Activated naive CD8-positive, alpha-beta T cell treated with anti-CD3 and anti-CD28 coated beads for 36 hours (primary cell): ENCODE data around the gene GNG12. TPM values are rescaled to one million over a fixed set of nuclear protein-coding genes. Genes with fewer than 3 reads are reported as not detected.

Experiments used
- DNase-seq: peaks from one replicate; pipeline ENCODE4 v3.0.0; 2021
- H3K27ac Mint-ChIP-seq: one replicate; pipeline ENCODE4 v1.8.0; 2022; ENCODE audit warnings: mild to moderate bottlenecking, moderate library complexity, mixed read lengths
- H3K27me3 Mint-ChIP-seq: one replicate; pipeline ENCODE4 v1.8.0; 2022; ENCODE audit warnings: mild to moderate bottlenecking, mixed read lengths
- H3K36me3 Mint-ChIP-seq: one replicate; pipeline ENCODE4 v1.8.0; 2021; ENCODE audit warnings: mild to moderate bottlenecking, mixed read lengths
- H3K4me1 Mint-ChIP-seq: one replicate; pipeline ENCODE4 v1.8.0; 2021; ENCODE audit warnings: mixed read lengths
- H3K4me3 Mint-ChIP-seq: one replicate; pipeline ENCODE4 v1.8.0; 2022; ENCODE audit warnings: mild to moderate bottlenecking, moderate library complexity, mixed read lengths
- H3K9me3 Mint-ChIP-seq: one replicate; pipeline ENCODE4 v1.8.0; 2022; ENCODE audit warnings: mixed read lengths
- total RNA-seq, 2 experiments: library from RNA; stranded (reverse); gene quantifications; one replicate each; pipeline ENCODE4 v1.2.3, GENCODE V29; 2021

GNG12 gene
- total RNA-seq, 2 experiments from 2014 or later = 0.43 to 0.60 TPM

- H3K27ac Mint-ChIP-seq = no peak overlapping the region
- peaks cover 20% of the 10 kb centered on the region for H3K4me1 Mint-ChIP-seq
- H3K27me3 Mint-ChIP-seq = peaks cover 67% of the 10 kb centered on the region
- no peaks in the 10 kb centered on the region for H3K9me3 Mint-ChIP-seq
- no peaks in the 10 kb centered on the region for H3K36me3 Mint-ChIP-seq
- DNase-seq = no peak
- H3K4me3 Mint-ChIP-seq = no peak overlapping the region
Observed at GRCh38 chr1:67830928-67831830, 2.1 kb downstream of the GNG12 start.

DNA sequence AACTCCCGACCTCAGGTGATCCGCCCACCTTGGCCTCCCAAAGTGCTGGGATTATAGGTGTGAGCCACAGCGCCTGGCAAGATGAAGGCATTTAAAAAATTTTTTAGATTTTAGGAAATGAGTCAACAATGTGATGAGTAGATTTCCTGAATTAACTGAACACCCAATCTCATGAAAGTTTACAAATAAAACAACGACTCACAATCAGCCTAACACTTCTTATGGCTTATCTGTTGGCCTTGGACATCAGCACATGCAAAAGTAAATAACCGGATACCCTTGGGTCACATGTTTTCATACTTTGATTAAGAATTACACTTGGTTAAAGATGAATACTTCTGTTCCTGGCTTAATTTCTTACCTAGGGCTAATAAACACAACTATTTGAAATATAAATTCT is 3.0 kb downstream of the GNG12 start:
- Mint-ChIP-seq H3K9me3 (no peaks in the 10 kb centered on the region), H3K4me3 (no peak overlapping the region), H3K36me3 (no peaks in the 10 kb centered on the region), H3K27ac (no peak overlapping the region), H3K4me1 (peaks cover 20% of the 10 kb centered on the region), H3K27me3 (peaks cover 60% of the 10 kb centered on the region)
- no peak for DNase-seq

- DNase-seq = no peak
- H3K4me1 Mint-ChIP-seq = peaks cover 12% of the 10 kb centered on the region
- no peak overlapping the region for H3K4me3 Mint-ChIP-seq
- no peaks in the 10 kb centered on the region for H3K36me3 Mint-ChIP-seq
- H3K27ac Mint-ChIP-seq = no peak overlapping the region
- no peaks in the 10 kb centered on the region for H3K9me3 Mint-ChIP-seq
- H3K27me3 Mint-ChIP-seq = peaks cover 45% of the 10 kb centered on the region
Observed at GRCh38 chr1:67827688-67828087, 5.6 kb downstream of the GNG12 start.

DNA sequence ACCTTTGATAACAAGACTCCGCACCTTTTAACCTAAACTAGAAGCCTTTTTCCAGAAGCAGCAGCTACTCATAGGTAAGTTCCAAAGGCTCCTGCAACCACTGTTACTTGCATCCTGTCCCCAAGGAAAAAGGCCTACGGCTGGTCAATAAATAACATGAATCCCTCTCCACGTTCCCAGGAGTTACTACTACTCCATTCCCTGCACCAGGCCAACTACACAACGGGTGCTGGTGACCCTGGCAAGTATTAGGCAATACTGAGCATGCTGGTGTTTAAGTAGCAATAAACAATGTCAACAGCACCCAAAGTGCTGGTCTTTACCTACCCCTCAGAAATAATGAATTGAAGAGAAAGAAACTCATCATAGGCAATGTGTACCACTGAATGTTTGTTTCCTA is 7.7 kb downstream of the GNG12 start:
- Mint-ChIP-seq H3K4me3 (no peak overlapping the region), H3K36me3 (no peaks in the 10 kb centered on the region), H3K4me1 (no peaks in the 10 kb centered on the region)

GRCh38 chr1:67824766-67825165 is 8.5 kb downstream of the GNG12 start:
- no peaks in the 10 kb centered on the region for H3K36me3 Mint-ChIP-seq
- H3K27ac Mint-ChIP-seq = no peak overlapping the region
- no peaks in the 10 kb centered on the region for H3K4me1 Mint-ChIP-seq
- DNase-seq = no peak
- peaks cover 19% of the 10 kb centered on the region for H3K27me3 Mint-ChIP-seq
- no peak overlapping the region for H3K4me3 Mint-ChIP-seq
- no peaks in the 10 kb centered on the region for H3K9me3 Mint-ChIP-seq

More for the DNA sequence above, 7.7 kb downstream of the GNG12 start:
- H3K27ac Mint-ChIP-seq = no peak overlapping the region
- H3K27me3 Mint-ChIP-seq = peaks cover 25% of the 10 kb centered on the region
- no peak for DNase-seq
- H3K9me3 Mint-ChIP-seq = no peaks in the 10 kb centered on the region

DNA sequence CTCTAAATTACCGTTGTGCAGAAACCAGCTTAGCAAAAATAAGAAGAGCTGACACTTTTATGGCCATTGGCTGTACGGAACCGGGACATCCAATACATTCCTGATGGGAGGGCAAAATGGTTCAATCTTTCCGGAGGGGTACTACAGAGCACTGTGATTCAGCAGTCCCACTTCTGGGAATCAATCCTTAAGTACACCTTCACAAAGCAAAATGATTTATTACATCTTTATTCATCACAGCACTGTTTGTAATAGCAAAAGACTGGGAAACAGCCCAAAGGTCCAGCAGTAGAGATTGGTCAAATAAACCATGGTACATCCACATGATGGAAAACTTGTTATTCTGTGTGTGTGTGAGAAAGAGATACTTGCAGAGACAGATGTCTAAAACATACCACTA is 9.7 kb downstream of the GNG12 start:
- H3K4me1 Mint-ChIP-seq = no peaks in the 10 kb centered on the region
- no peaks in the 10 kb centered on the region for H3K9me3 Mint-ChIP-seq
- no peaks in the 10 kb centered on the region for H3K36me3 Mint-ChIP-seq
- H3K27me3 Mint-ChIP-seq = peaks cover 18% of the 10 kb centered on the region
- no peak overlapping the region for H3K27ac Mint-ChIP-seq
- no peak overlapping the region for H3K4me3 Mint-ChIP-seq
- DNase-seq = no peak

- H3K27ac Mint-ChIP-seq = no peak overlapping the region
- H3K36me3 Mint-ChIP-seq = no peaks in the 10 kb centered on the region
- no peak for DNase-seq
- H3K4me3 Mint-ChIP-seq = no peak overlapping the region
- no peaks in the 10 kb centered on the region for H3K9me3 Mint-ChIP-seq
- H3K4me1 Mint-ChIP-seq = peaks cover 2% of the 10 kb centered on the region
- peaks cover 14% of the 10 kb centered on the region for H3K27me3 Mint-ChIP-seq
Observed at GRCh38 chr1:67821263-67821662, 12.0 kb downstream of the GNG12 start.

DNA sequence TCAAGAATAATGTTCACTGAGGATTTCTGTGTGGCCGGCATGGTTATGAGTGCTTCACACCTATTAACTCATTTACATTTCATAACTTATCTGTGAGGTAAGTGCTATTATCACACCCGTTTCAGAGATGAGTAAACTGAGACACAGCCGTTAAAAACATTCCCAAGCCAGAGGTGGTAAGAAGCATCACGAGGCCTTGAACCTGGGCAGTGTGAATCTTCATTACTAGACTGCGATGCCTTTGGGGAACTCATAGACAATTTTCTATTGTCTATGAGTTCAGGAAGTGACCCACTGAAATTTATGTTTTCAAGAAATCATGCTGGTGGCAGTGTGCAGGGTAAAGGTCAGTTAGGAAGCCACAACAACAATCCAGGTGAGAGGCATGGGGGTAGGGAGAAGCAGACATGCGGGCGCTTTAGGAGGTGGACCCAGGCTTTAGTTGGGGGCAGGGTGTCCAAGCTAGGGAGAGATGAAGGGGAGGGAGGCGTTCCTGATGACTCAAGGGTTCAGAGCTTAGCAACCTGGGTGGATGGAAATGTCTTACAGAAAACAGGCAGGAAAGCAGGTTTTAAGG is 14.5 kb downstream of the GNG12 start:
- no peaks in the 10 kb centered on the region for H3K36me3 Mint-ChIP-seq
- H3K27ac Mint-ChIP-seq = no peak overlapping the region
- peaks cover 2% of the 10 kb centered on the region for H3K4me1 Mint-ChIP-seq
- no peak overlapping the region for H3K4me3 Mint-ChIP-seq
- no peak for DNase-seq
- H3K9me3 Mint-ChIP-seq = no peaks in the 10 kb centered on the region
- peaks cover 11% of the 10 kb centered on the region for H3K27me3 Mint-ChIP-seq

GRCh38 chr1:67818162-67818561 is 15.1 kb downstream of the GNG12 start:
- no peak for DNase-seq
- no peak overlapping the region for H3K4me3 Mint-ChIP-seq
- H3K36me3 Mint-ChIP-seq = no peaks in the 10 kb centered on the region
- H3K9me3 Mint-ChIP-seq = no peaks in the 10 kb centered on the region
- H3K27ac Mint-ChIP-seq = no peak overlapping the region
- peaks cover 11% of the 10 kb centered on the region for H3K27me3 Mint-ChIP-seq
- H3K4me1 Mint-ChIP-seq = peaks cover 2% of the 10 kb centered on the region

DNA sequence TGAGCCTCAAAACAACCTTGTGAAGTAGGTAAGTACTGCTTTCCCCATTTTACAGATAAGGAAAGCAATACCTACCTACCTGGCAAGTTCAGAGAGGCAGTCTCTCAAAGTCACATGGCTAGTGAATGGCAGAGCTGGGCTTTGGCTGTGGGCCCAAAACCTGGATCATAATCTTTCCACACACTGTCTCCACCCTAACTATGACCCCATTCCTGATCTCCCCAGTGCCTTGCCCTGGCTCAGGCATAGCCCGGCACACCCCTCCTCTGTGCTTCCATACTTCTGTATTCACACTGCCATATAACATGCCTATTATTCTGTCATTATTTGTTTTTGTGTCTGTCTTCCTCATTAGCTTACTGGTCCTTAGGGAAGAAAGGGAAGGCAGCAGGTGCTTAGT is 15.9 kb downstream of the GNG12 start:
- no peak for DNase-seq
- peaks cover 11% of the 10 kb centered on the region for H3K27me3 Mint-ChIP-seq
- no peak overlapping the region for H3K4me3 Mint-ChIP-seq
- H3K36me3 Mint-ChIP-seq = no peaks in the 10 kb centered on the region
- H3K9me3 Mint-ChIP-seq = no peaks in the 10 kb centered on the region
- no peak overlapping the region for H3K27ac Mint-ChIP-seq
- H3K4me1 Mint-ChIP-seq = peaks cover 2% of the 10 kb centered on the region

DNA sequence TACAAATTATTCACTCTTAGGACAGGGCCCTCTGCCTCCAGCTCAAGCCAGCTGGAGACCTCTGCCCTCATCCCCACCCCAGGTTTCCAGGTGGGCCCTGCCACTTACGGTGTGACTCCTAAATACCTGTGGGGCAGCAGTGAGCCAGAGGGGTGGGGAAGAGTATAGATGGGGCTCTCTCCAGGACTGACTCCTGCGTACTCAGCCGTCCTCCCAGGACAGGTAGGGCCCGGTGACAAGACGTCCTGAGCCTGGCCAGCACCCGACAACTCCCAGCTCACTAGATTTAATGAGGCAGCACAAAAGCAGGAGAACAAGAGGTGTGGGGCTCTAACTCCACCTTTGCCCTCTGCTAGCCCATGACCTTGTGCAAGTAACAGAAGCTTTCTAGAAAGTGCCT is 16.8 kb downstream of the GNG12 start:
- Mint-ChIP-seq H3K36me3 (no peaks in the 10 kb centered on the region), H3K9me3 (no peaks in the 10 kb centered on the region), H3K4me1 (peaks cover 2% of the 10 kb centered on the region), H3K27me3 (peaks cover 11% of the 10 kb centered on the region), H3K4me3 (no peak overlapping the region), H3K27ac (no peak overlapping the region)
- no peak for DNase-seq

DNA sequence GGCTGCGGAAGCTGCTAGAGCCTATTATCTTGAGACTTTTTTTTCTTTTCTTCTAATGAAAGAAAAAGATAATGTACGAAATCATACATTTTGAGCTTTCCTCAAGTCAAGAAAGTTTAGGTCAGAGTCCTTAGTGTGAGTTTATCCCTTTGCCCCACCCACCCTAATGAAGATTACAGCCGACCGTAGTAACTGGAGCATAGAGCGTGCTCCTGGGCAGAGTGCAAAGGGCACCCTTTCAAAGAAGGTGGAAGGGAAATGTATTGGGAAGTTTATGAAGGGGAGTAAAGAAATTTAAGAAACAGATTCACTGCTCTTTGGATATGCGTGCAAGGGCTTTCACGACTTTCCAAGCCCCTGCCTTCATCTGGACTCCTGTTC is 17.2 kb downstream of the GNG12 start:
- H3K36me3 Mint-ChIP-seq = no peaks in the 10 kb centered on the region
- H3K4me3 Mint-ChIP-seq = no peak overlapping the region
- H3K4me1 Mint-ChIP-seq = peaks cover 2% of the 10 kb centered on the region
- H3K9me3 Mint-ChIP-seq = no peaks in the 10 kb centered on the region
- H3K27ac Mint-ChIP-seq = no peak overlapping the region
- peaks cover 11% of the 10 kb centered on the region for H3K27me3 Mint-ChIP-seq
- DNase-seq = no peak

GRCh38 chr1:67815303-67816094 is 17.8 kb downstream of the GNG12 start:
- H3K36me3 Mint-ChIP-seq = no peaks in the 10 kb centered on the region
- H3K27ac Mint-ChIP-seq = no peak overlapping the region
- no peak for DNase-seq
- H3K9me3 Mint-ChIP-seq = no peaks in the 10 kb centered on the region
- H3K27me3 Mint-ChIP-seq = peaks cover 11% of the 10 kb centered on the region
- peaks cover 2% of the 10 kb centered on the region for H3K4me1 Mint-ChIP-seq
- H3K4me3 Mint-ChIP-seq = no peak overlapping the region

GRCh38 chr1:67814121-67814772 is 19.0 kb downstream of the GNG12 start:
- DNase-seq = no peak
- Mint-ChIP-seq H3K27ac (no peak overlapping the region), H3K36me3 (no peaks in the 10 kb centered on the region), H3K9me3 (no peaks in the 10 kb centered on the region), H3K4me1 (peaks cover 2% of the 10 kb centered on the region), H3K27me3 (peaks cover 11% of the 10 kb centered on the region), H3K4me3 (no peak overlapping the region)

DNA sequence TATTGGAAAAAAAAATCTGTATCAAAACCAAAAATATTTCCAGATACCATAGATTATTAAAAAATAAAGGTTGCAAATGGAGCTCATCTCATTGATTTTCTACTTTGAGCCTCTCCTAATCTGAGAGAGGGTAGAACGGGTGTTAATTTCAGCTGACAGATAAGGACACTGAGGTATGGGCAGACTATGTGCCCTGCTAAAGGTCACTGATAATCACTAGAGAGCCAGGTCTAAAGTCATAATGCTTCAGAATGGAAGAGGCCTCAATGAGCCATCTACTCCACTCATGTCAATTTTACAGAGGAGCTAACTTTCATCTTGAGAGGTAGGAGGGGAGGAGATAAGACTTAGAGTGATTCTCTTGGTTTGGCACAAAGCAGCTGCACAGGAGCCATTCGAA is 21.0 kb downstream of the GNG12 start:
- Mint-ChIP-seq H3K4me3 (no peak overlapping the region), H3K4me1 (no peaks in the 10 kb centered on the region), H3K36me3 (no peaks in the 10 kb centered on the region), H3K9me3 (no peaks in the 10 kb centered on the region), H3K27ac (no peak overlapping the region), H3K27me3 (peaks cover 15% of the 10 kb centered on the region)
- no peak for DNase-seq
